Fibroblast of lung (primary cell): ENCODE measurements around the gene TRIM32. TPM values are rescaled to one million over a fixed set of nuclear protein-coding genes. Genes with fewer than 3 reads are reported as not detected.
A peak's percentile ranks its signal among the peaks of the same experiment; 100 is the strongest.

Experiments
- DNase-seq, 2 donors: peaks; one replicate each; pipeline versions ENCODE4 v3.0.0 to v3.0.0-alpha.2; 2010; ENCODE audit warnings: low read depth in 2 of 2
- H2AFZ ChIP-seq: 2 replicates; pipeline ENCODE4 v1.5.1; 2012; ENCODE audit warnings: low read length, control low read depth, inconsistent platforms
- H3K27ac ChIP-seq: 2 replicates; pipeline ENCODE4 v1.5.1; 2011; ENCODE audit warnings: low read length, control low read depth; ENCODE audit not compliant: insufficient read depth
- H3K27me3 ChIP-seq: 2 replicates; pipeline ENCODE4 v1.5.1; 2011; ENCODE audit warnings: mild to moderate bottlenecking, low read length; ENCODE audit not compliant: control insufficient read depth, insufficient read depth
- H3K36me3 ChIP-seq: 2 replicates; pipeline ENCODE4 v1.5.1; 2011; ENCODE audit warnings: low read length; ENCODE audit not compliant: control insufficient read depth, insufficient read depth
- H3K4me1 ChIP-seq: 2 replicates; pipeline ENCODE4 v1.5.1; 2011; ENCODE audit warnings: low read length; ENCODE audit not compliant: control insufficient read depth, insufficient read depth; ENCODE audit errors: extremely low read depth
- H3K4me2 ChIP-seq: 2 replicates; pipeline ENCODE4 v1.5.1; 2011; ENCODE audit warnings: low read length, control low read depth; ENCODE audit not compliant: insufficient read depth; ENCODE audit errors: extremely low read depth
- H3K4me3 ChIP-seq, 4 experiments: fragments of 200-600 bp in 1 of 4; sonication (generic) in 1 of 4; replicated peaks in 1 of 4; 2 replicates each; pipeline ENCODE4 v1.5.1; 2011 to 2016; ENCODE audit warnings: low read length in 4 of 4, low read depth in 3 of 4, mild to moderate bottlenecking in 3 of 4, control low read depth in 2 of 4, inconsistent platforms in 1 of 4, mixed read lengths in 1 of 4; ENCODE audit not compliant: insufficient read depth in 1 of 4; ENCODE audit errors: control extremely low read depth in 1 of 4
- H3K79me2 ChIP-seq: 2 replicates; pipeline ENCODE4 v1.5.1; 2012; ENCODE audit warnings: mild to moderate bottlenecking, low read length, inconsistent platforms; ENCODE audit not compliant: control insufficient read depth, insufficient read depth
- H3K9ac ChIP-seq: 2 replicates; pipeline ENCODE4 v1.5.1; 2011; ENCODE audit warnings: mild to moderate bottlenecking, low read length, control low read depth; ENCODE audit not compliant: insufficient read depth
- H3K9me3 ChIP-seq: 2 replicates; pipeline ENCODE4 v1.5.1; 2012; ENCODE audit warnings: low read depth, low read length; ENCODE audit not compliant: control insufficient read depth, insufficient read depth
- H4K20me1 ChIP-seq: 2 replicates; pipeline ENCODE4 v1.5.1; 2011; ENCODE audit warnings: low read length; ENCODE audit not compliant: control insufficient read depth, insufficient read depth; ENCODE audit errors: extremely low read depth
- EZH2 ChIP-seq: IDR thresholded peaks from 2 replicates; pipeline ENCODE4 v1.5.1; 2012; ENCODE audit warnings: low read length, control low read depth, mild to moderate bottlenecking; ENCODE audit errors: missing control alignments
- polyA plus RNA-seq, 2 donors: library from polyadenylated mRNA; depleted of rRNA in 1 of 2; stranded (reverse) in 1 of 2; unstranded in 1 of 2; fragments of >200 nt; gene quantifications; 2 replicates each; pipeline ENCODE4 v1.2.1, GENCODE V29; 2011 to 2012; ENCODE audit warnings: missing spikeins in 1 of 2
- total RNA-seq: library from RNA; depleted of rRNA; stranded (reverse); fragments of >200 nt; gene quantifications from 2 replicates; pipeline ENCODE4 v1.2.1, GENCODE V29; 2014
- TF ChIP-seq, protein P1 (sequence below), 2 donors: IDR thresholded peaks in 1 of 2; conservative IDR thresholded peaks in 1 of 2; 1 replicate in 1 of 2; 2 replicates in 1 of 2; pipeline ENCODE4 v1.5.1; 2011 to 2012; ENCODE audit warnings: low read length in 2 of 2, control low read depth in 1 of 2, inconsistent platforms in 1 of 2, low read depth in 1 of 2, mild to moderate bottlenecking in 1 of 2

Gene TRIM32
- total and polyA plus RNA-seq, 2 donors (not counting 1 experiment from before 2014, with no cell fraction given) = 18.9 to 23.8 TPM

DNA sequence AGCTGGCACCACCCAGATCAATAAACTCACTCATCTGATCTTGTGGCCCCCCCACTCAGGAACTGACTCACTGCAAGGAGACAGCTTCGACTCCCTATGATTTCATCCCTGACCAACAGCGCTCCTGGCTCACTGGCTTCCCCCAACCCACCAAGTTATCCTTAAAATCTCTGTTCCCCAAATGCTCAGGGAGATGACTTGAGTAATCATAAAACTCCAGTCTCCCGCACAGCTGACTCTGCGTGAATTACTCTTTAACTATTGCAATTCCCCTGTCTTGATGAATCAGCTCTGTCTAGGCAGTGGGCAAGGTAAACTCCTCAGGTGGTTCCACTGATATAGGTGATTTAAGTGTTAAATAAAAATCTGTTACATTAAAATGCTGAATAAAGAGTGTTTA, 1.9 kb upstream of the TRIM32 start:
- TF ChIP-seq EZH2 = no peak
- TF ChIP-seq, protein P1, sequence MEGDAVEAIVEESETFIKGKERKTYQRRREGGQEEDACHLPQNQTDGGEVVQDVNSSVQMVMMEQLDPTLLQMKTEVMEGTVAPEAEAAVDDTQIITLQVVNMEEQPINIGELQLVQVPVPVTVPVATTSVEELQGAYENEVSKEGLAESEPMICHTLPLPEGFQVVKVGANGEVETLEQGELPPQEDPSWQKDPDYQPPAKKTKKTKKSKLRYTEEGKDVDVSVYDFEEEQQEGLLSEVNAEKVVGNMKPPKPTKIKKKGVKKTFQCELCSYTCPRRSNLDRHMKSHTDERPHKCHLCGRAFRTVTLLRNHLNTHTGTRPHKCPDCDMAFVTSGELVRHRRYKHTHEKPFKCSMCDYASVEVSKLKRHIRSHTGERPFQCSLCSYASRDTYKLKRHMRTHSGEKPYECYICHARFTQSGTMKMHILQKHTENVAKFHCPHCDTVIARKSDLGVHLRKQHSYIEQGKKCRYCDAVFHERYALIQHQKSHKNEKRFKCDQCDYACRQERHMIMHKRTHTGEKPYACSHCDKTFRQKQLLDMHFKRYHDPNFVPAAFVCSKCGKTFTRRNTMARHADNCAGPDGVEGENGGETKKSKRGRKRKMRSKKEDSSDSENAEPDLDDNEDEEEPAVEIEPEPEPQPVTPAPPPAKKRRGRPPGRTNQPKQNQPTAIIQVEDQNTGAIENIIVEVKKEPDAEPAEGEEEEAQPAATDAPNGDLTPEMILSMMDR (conservative IDR thresholded peaks at IDR 0.05 in 1 of 2, IDR thresholded peaks at IDR 0.05 in 1 of 2; ENCODE audit: low read depth in 1 of 2, low read length in 2 of 2) = no peak
- peaks cover 7% of the 10 kb centered on the region for H3K4me1 ChIP-seq
- no peak for DNase-seq

DNA sequence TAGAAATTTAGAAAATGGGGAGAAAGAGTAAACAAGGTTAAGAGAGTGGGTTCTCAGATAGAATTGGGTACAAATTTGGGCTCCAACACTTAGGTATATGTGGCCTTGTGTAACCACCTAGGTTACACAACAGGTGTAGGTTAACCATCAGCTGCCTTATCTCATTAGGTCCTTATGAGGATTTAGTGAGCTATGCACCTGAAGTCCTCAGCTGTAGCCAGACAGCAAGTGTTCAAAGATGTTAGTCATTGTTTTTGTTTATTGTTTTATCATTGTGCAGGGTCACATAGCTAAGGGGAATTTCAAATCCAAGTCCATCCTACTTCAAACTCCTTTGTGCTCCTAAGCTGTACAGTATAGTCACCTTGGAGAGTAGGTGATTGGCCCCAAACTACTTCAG, 970 bp upstream of the TRIM32 start:
- TF ChIP-seq EZH2 = no peak
- TF ChIP-seq, protein P1 (conservative IDR thresholded peaks at IDR 0.05 in 1 of 2, IDR thresholded peaks at IDR 0.05 in 1 of 2; ENCODE audit: low read depth in 1 of 2, low read length in 2 of 2) = no peak
- H3K4me2 ChIP-seq = peak overlapping the region; percentile 84
- no peak overlapping the region for H3K27ac ChIP-seq
- H3K27me3 ChIP-seq = no peaks in the 10 kb centered on the region
- peaks cover 7% of the 10 kb centered on the region for H3K4me1 ChIP-seq
- no peaks in the 10 kb centered on the region for H3K36me3 ChIP-seq
- peak overlapping the region; percentile 99 for H2AFZ ChIP-seq
- no peak for DNase-seq
- no peak overlapping the region for H3K9ac ChIP-seq
- H3K79me2 ChIP-seq = peaks cover 32% of the 10 kb centered on the region
- peak overlapping the region in 3 of 4 experiments; percentile 67 to 83 (median 68) for H3K4me3 ChIP-seq
- H3K9me3 ChIP-seq = no peaks in the 10 kb centered on the region
- H4K20me1 ChIP-seq = no peaks in the 10 kb centered on the region

More for the DNA sequence above, 1.9 kb upstream of the TRIM32 start:
- H3K79me2 ChIP-seq = peaks cover 27% of the 10 kb centered on the region
- no peaks in the 10 kb centered on the region for H3K27me3 ChIP-seq
- no peaks in the 10 kb centered on the region for H4K20me1 ChIP-seq
- H2AFZ ChIP-seq = no peak overlapping the region
- no peak overlapping the region for H3K9ac ChIP-seq
- H3K4me2 ChIP-seq = no peak overlapping the region
- no peaks in the 10 kb centered on the region for H3K9me3 ChIP-seq
- no peaks in the 10 kb centered on the region for H3K36me3 ChIP-seq
- H3K4me3 ChIP-seq = no peak overlapping the region
- H3K27ac ChIP-seq = no peak overlapping the region

DNA sequence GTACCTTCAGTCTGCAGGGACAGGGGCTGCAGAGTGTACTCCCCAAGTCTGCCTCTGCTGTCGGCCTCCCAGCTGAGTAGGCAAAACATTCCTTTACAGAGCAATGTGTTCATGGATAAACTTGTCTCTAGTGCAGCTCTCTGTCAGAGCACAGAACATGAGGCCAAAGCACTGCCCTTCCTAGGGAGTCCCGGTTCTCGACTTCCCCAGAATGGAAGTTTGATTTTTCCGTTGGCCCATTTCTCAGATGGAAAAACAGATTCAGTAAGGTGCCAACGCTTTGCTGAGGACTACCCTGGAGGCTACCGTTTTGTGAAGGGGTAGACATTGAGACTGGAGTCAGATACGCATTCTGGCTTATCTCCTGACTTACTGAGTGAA, 422 bp upstream of the TRIM32 start:
- Histone ChIP-seq H3K36me3 (no peaks in the 10 kb centered on the region), H3K27ac (peak overlapping the region; percentile 24), H3K27me3 (no peaks in the 10 kb centered on the region), H3K4me3 (peak overlapping the region; percentile 49 to 83 (median 68)), H3K9me3 (no peaks in the 10 kb centered on the region), H3K4me1 (peaks cover 7% of the 10 kb centered on the region), H3K79me2 (peaks cover 36% of the 10 kb centered on the region), H3K9ac (no peak overlapping the region), H2AFZ (peak overlapping the region; percentile 99), H3K4me2 (peak overlapping the region; percentile 84), H4K20me1 (no peaks in the 10 kb centered on the region)
- TF ChIP-seq, protein P1 (conservative IDR thresholded peaks at IDR 0.05 in 1 of 2, IDR thresholded peaks at IDR 0.05 in 1 of 2; ENCODE audit: low read depth in 1 of 2, low read length in 2 of 2) = no peak
- no peak for TF ChIP-seq EZH2
- DNase-seq = no peak
